GM12865 (cell line): ENCODE results near the gene EIF4G3.

Source experiments
- DNase-seq: peaks from one replicate; pipeline ENCODE4 v3.0.0; 2010; ENCODE audit warnings: low read depth
- H3K4me3 ChIP-seq: 2 replicates; pipeline ENCODE4 v1.5.1; 2011; ENCODE audit warnings: mild to moderate bottlenecking, low read depth, low read length, control low read depth
- CTCF ChIP-seq: IDR thresholded peaks from 2 replicates; pipeline ENCODE4 v1.5.1; 2011; ENCODE audit warnings: low read length, control low read depth, low read depth, inconsistent platforms; ENCODE audit not compliant: insufficient read depth; ENCODE audit errors: missing control alignments

Gene EIF4G3

DNA sequence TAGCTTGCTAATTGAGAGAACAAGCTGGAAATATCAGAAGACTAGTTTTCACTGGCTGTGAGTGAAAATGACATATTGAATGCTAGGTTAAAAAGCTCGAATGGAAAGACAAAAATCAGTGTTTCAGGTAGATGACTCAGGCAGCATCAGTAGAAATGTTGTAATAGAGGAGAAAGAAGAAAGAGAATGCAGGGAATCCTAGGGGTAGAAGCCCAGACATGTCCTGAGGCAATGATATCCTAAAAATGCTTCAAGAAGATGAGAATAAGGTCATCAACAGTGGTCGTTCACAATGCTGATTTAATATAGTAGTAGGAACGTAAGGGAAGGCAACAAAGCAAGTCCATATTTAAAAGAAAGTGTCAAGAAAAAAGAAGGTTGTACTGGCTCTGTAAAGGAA lies 292.9 kb downstream of the EIF4G3 start:
- no peak for DNase-seq
- no peak overlapping the region for H3K4me3 ChIP-seq
- TF ChIP-seq CTCF, result no peak

DNA sequence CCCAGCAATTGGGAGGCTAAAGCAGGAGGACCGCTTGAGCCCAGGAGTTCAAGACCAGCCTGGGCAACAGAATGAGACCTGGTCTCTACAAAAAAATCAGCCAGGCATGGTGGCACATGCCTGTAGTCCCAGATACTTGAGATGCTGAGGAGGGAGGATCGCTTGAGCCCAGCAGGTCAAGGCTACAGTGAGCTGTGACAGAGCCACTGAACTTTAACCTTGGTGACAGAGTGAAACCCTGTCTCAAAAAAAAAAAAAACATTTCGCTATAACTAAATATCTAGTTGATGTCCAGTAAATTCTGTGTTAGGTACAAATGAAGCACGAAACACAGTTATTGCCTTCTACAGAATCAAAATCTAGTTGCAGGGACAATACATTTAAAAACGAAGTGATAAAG lies 293.9 kb downstream of the EIF4G3 start:
- H3K4me3 ChIP-seq, result no peak overlapping the region
- DNase-seq, result no peak
- TF ChIP-seq CTCF, result no peak

- TF ChIP-seq CTCF, result no peak
- no peak overlapping the region for H3K4me3 ChIP-seq
- DNase-seq, result no peak
Measured at GRCh38 chr1:20878799-20879198, 297.9 kb downstream of the EIF4G3 start.

DNA sequence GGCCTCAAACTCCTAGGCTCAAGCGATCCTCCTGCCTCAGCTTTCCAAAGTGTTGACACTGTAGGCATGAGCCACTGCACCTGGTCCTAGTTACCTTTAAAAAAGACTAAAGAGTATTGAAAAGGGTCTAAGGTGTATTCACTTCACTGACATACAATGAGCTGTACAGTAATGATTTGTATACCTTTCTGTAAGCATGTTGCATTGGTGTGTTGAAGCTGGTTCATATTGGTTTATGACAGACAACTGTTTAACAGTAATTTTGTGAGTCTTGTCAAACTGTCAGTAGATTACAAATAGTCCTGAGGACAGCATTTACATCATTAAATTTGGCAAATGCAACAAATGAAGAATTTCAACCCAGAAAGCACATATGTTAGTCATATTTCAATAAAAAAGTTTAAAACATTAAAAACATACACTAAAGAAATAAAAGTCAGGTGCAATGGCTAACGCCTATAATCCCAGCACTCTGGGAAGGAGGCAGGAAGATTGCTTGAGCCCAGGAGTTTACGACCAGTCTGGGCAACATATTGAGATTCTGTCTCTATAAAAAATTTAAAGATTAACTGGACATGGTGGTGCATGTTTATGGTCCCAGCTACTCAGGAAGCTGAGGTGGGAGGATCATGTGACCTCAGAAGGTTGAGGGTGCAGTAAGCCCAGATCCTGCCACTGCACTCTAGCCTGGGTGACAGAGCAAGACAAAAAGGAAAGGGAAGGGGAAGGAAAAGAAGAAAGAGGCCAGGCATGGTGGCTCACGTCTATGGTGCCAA lies 301.3 kb downstream of the EIF4G3 start:
- H3K4me3 ChIP-seq, result no peak overlapping the region
- DNase-seq, result no peak
- no peak for TF ChIP-seq CTCF

- TF ChIP-seq CTCF, result no peak
- DNase-seq, result no peak
- H3K4me3 ChIP-seq, result no peak overlapping the region
Measured at GRCh38 chr1:20873311-20873710, 303.4 kb downstream of the EIF4G3 start.

GRCh38 chr1:20871419-20871818 lies 305.3 kb downstream of the EIF4G3 start:
- H3K4me3 ChIP-seq, result no peak overlapping the region
- DNase-seq, result no peak
- TF ChIP-seq CTCF, result no peak

GRCh38 chr1:20870718-20871117 lies 306.0 kb downstream of the EIF4G3 start:
- H3K4me3 ChIP-seq, result no peak overlapping the region
- no peak for TF ChIP-seq CTCF
- no peak for DNase-seq
